ENCODE data around the gene MED27. TPM values are rescaled to one million over a fixed set of nuclear protein-coding genes. Genes with fewer than 3 reads are reported as not detected.

The MED27 gene
- total RNA-seq, 1 donor from 2014 or later = 17.2 TPM

DNA sequence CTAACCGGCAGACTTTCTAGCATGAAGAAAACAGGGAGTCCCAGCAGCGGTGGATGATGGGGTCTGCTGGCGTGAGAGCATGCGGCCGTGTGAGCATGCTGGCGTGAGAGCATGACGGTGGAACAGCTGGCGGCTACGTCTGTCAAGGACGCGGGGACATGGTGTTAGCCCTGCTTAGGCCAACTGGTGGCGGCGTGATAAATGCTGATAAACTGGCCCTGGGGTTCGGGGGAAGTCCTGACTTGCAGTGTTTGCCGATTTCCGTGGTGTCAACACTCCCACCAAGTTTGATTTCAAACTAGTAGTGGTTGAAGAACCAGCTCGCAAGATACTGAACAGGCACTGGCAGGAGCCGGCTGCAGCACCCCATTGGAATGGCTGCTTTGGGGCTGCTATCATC lies 217.4 kb downstream of the MED27 start:
- DNase-seq (ENCODE audit: low read depth, low spot score) = no peak

DNA sequence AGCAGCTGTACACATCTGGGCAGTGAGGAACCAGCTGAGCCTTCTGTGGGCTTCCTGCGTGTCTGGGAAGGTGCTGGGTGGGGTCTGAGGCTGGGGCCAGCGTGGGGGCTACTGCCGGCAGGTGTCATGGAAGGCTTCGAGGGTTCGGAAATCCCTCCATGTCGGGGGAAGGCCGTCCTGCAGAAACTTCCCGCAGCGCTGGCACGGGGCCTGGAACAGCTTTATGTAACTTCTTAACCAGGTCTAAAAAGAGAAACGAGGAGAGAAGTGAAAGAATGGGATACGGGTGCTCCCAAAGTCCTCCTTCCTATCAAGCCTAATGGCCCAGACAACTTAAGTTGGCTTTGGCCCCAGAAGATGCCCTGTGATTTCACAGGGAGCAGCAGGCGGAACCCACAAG lies 219.2 kb downstream of the MED27 start:
- DNase-seq (ENCODE audit: low read depth, low spot score) = no peak

DNA sequence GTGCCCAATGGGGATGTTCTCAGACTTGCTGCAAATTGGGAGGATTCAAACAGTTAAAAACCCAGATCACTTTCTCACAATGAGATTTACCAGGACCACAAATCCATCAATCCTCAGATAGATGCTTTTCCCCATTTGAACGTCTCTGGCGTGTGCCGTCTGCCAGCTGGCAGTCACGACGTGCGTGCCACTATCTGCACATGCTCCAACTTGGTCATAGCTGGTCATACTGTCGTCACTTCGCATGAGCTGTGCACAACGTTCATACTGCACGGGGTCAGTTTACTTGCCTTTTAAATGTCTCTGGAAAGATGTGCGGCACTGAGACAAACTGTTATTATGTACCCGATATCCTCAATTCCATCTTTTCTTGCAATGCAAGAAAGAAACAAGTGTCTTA lies 221.5 kb downstream of the MED27 start:
- DNase-seq (ENCODE audit: low read depth, low spot score) = no peak

DNA sequence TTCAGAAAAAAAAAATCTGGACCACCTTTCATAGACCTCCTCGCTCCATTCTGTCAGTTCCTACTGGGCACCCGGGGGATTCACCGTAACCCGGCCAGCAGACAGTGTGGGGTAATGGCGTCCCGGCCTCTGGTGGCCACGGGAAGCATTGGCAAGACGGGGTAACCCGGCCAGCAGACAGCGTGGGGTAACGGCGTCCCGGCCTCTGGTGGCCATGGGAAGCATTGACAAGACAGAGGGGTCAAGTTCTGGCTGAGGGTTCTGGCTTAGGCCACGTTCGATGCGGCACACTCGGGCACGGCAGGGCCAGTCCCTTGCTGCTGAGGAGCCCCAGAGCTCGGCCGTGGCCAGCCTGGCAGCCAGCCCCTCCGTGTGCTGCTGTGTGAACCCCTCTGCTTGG lies 223.6 kb downstream of the MED27 start:
- DNase-seq (ENCODE audit: low read depth, low spot score) = no peak

DNA sequence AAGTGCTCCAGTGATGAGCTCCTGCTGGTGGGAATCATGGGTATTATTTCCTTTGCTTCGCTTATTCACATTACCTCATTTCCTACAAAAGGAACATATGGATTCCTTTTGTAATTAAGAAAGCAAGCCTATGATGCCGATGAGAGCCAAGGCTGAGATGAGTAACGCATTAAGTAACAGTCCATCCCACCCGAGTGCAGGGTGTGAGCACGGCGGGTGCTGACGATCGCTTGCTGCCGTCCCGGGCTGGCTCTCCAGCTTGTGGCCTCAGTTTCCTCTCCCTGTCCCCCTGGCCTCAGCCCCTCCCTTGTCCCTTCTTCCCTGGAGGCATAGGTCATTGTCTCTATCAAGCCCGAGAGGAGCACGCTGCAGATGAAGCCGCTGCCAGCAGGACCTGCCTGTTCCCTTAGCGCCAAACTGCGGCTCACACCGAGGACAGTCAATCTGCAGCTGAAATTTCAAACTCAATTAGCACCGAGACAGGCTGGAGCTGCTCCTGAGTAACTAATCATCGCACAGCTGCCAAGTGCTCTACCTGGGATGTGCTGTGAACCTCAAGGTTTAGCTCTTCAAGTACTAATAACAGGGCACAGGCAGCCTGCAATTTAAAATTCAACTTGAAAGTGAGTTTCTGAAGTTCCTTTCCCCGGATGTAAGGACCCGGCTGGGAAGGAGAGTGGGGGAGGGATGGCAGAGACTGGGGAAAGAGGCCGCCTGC lies 224.6 kb downstream of the MED27 start:
- DNase-seq (ENCODE audit: low read depth, low spot score) = no peak

DNA sequence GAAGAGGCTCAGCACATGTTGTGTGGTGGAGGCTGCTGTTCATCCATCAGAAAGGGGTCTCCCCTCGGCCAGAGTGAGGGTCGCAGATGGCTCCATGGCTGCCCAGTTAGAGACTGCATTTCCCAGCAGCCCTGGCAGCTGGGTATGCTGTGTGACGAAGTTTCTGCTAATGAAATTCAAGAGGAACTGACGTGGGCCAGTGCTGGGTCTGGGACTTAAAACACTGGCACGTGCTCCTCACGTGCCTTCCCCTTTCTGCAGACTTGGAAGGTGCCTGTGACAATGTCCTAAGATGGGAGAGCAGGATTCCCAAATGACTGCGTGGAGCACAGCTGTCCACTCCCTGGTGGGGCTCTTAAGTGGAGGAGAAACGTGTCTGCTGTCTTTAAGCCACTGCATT lies 225.3 kb downstream of the MED27 start:
- no peak for DNase-seq (ENCODE audit: low read depth, low spot score)

DNA sequence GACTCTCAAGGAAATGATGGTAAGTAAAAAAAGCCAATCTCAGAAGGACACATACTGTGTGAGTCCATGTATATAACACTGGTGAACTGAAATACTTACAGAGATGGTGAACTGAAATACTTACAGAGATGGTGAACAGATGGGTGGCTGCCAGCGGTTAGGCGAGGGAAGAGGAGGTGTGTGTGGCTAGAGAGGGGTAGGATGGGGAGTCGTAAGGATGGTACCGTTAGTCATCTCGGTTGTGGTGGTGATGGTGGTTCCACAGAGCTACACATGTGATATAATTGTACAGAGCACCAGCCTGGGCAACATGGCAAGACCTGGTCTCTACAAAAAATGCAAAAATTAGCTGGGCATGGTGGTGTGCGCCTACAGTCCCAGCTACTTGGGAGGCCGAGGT lies 226.2 kb downstream of the MED27 start:
- DNase-seq (ENCODE audit: low read depth, low spot score) = no peak

DNA sequence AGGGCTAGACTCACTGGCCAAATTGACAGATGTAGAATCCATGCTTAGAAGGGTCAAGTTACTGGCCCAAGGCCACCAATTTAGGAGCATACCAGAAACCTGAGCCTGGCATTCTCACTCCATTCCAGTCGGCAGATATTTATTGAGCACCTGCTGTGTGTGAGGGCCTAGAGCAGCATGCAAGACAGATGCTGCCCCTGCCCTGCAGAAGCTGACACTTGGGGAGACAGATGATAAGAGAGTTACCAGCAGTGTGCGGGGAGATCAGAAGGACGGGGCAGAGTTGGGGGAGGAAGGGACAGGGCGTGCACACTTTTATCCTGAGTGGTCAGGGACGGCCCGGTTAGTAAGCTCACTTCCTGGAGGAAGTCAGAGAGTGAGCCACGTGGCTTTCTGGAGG lies 228.3 kb downstream of the MED27 start:
- no peak for DNase-seq (ENCODE audit: low read depth, low spot score)

DNA sequence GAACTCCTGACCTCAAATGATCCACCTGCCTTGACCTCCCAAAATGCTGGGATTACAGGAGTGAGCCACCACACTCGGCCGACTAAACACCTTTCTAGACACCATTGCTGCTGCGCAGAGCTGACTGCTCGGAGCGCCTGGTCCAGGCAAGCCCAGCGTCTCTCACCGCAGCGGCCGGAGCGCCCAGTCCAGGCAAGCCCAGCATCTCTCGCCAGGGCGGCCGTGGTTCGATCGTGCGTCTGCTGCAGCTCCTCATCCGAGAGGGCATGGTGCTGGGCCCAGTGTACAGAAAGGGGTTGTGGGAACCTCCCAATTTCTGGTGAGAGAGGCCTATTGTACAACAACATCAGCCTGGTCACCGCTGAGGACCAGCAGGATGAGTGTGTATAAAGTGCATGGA lies 230.3 kb downstream of the MED27 start:
- no peak for DNase-seq (ENCODE audit: low read depth, low spot score)

DNA sequence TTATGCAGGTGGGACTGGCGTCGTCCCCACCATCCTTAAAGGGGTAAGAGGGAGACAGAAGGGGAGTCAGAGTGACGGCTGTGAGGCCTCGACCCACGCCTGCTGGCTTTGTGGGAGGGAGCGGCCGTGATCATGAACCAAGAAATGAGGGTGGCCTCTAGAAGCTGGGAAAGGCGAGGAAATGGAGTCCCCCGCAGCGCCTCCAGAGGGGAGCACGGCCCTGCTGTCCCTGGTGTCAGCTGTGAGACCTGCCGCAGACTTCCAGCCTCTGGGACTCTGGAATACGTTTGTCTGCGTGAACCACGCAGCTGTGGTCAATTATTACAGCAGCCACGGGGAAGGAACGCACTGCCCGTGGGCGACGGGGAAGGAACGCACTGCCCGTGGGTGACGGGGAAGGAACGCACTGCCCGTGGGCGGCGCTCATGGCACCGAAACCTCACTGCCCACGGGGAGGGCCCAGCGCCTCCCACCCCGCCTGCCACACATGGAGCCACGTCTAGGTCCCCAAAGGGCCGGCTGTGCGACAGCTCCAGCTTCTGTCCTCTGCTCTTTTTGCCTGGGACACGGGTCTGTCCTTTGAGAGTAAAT lies 231.0 kb downstream of the MED27 start:
- DNase-seq (ENCODE audit: low read depth, low spot score) = no peak

DNA sequence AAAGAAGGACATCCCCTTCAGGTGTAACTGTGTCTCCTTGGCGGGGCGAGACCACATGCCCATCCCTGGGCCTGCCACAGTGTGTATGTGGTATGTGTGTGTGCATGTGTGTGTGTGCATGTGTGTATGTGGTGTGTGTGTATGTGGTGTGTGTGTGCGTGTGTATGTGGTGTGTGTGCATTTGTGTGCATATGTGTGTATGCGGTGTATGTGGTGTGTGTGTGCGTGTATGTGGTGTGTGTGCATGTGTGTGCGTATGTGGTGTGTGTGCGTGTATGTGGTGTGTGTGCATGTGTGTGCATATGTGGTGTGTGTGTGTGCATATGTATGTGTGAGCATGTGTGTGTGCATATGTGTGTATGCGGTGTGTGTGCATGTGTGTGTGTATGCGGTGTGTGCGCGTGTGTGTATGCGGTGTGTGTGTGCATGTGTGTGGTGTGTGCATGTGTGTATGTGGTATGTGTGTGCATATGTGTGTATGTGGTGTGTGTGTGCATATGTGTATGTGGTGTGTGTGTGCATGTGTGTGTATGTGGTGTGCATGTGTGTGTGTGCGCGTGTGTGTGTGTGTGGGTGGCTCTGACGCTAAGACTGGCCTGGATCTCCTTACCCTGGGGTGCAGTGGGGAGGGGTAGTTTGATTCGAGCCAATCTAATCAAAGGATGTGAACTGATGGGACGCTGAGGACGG lies 231.9 kb downstream of the MED27 start:
- no peak for DNase-seq (ENCODE audit: low read depth, low spot score)

DNA sequence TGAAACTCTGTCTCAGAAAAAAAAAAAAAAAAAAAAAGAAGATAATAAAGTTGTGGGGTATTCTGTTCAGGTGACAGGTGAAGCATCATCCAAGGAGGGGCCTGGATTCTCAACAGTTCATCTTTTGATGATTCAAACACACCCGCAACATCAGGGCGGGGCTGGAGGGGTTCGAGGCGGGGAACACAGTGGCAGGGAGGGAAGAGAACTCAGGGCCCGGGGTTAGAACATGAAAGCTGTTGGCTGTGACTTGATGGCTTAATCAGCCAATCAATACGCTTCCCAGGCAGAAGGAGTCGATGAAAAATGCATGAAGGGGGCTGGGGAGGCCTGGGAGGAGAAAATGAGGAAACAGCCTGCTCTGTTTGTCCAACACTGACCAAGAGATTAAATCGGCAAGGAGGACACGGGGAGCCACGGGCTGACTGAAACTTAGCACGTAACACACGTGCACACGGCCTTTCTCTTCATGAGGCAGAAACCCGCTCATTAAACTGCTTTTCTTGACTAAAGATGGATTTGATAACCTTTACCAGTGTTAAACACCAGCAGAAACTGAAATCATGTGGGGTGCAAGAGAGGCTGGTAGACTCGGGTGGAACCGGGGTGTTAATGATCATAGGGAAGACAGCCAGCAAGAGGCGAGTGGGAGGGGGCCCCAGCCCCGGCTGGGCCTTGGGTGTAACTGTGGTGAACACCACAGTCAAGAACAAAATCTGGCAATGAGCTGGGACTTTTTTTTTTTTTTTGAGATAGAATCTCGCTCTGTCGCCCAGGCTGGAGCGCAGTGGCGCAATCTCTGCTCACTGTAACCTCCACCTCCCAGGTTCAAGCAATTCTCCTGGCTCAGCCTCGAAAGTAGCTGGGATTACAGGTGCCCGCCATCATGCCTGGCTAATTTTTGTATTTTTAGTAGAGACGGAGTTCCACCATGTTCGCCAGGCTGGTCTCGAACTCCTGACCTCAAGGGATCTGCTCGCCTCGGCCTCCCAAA lies 234.1 kb downstream of the MED27 start:
- no peak for DNase-seq (ENCODE audit: low read depth, low spot score)

DNA sequence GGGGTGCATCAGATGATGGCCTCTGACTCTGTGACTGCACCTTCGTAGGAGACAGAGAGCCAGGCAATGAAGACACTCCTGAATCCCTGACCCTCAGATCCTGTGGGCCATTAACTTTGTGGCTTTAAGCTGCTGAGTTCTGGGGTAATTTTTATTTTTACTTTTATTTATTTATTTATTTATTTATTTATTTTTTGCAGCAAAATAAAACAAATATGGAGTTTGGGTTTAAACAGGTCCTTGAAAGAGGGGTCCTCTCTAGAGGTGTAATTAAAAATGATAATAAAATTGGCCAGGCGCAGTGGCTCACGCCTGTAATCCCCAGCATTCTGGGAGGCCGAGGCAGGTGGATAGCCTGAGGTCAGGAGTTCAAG lies 234.9 kb downstream of the MED27 start:
- no peak for DNase-seq (ENCODE audit: low read depth, low spot score)

DNA sequence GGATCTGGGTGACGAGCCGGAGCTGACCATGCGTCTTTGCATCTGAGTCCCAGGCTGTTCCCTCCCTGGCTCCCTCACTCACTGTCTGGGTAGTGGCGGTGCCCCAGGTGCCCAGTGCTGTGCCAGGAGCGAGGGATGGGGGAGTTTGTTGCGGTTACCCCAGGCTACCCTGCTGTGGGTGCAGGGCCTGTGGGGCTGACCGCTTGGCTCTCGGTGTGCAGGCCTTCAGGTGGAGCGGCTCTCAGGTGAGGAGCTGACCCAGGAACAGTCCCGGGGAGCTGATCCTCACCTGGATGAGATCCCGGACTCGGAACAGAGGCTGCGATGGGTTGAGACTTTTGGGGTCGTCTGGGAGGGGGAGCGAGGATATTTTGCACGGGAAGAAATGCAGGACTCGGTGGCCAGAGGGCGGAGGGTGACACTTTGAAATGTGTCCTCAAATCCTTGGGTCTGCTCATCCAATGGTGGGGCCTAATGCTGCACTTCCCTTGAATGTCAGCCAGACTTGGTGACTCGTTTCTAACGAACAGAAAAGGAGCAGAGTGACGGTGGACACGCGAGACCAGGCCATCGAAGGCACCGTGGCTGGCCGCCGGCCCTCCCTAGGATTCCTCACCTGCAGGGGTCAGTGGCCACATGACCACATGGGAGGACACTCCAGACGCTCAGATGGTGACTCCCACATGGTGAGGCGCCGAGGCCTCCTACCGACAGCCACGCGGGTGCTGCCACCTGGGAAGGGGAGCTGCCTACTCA lies 235.5 kb downstream of the MED27 start:
- DNase-seq (ENCODE audit: low read depth, low spot score) = no peak

DNA sequence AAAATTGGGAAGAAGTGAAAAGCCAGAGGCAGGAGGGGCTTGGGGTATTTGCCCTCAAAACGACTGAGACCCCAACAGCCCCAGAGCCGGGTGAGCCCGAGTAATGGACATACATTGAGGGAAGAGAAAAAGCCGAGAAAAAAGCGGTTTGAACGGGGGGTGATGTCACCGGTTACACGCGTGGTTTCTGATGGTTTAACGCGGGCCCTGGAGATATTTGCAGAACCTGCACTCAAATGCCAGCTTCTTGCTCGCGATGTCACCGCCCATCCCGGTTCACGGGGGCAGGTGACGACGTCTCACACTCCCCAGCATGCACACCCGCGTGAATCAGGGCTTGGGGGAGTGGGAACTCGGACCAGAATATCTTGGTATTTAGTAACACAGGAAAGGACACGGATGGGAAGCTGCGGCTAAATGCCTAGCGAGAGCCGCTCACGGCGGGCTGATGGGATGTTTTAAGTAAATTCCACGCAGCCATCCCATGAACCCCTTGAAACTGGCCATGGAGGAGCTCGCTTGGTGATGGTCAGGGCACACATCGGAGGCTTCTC lies 237.8 kb downstream of the MED27 start:
- DNase-seq (ENCODE audit: low read depth, low spot score) = no peak

DNA sequence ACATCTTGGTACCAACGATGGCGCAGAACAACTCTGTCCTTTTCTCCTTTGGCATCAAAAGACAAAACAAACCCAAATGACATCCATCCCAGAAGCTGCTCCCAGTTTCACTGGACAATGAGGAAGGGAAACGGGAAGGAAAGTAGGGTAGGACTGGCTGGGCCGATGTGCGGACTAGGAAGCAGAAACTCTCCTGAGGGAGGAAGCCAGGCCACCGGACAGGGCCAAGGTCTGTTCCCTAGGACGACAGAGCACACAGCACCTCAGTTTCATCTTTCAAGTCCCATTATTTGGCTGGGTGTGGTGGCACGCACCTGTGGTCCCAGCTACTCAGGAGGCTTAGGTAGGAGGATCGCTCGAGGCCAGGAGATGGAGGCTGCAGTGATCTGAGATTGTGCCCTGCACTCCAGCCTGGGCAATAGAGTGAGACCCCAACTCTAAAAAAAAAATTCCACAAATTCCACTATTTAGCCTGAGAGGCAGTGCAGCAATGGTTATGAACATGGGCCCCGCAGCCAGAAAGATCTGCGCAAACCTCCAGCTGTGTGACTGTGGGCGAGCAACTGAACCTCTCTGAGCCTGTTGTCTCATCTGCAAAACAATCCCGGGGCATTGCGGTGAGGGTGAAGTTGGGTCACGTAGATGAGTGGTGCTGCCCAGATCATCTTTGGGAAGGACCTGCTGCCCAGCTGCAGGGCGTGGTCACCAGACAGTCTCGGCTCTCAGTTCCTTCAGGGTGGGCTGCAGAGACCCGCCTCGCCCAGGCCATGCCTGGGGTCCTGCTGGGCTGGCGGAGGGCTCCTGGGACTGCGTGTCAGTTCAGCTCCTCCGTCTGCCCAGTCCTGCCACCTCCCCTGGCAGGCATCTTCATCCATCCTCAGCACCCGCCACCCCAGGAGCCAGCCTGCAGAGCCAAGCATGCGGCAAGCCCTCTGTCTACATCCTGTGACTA lies 238.6 kb downstream of the MED27 start:
- DNase-seq (ENCODE audit: low read depth, low spot score) = no peak

DNA sequence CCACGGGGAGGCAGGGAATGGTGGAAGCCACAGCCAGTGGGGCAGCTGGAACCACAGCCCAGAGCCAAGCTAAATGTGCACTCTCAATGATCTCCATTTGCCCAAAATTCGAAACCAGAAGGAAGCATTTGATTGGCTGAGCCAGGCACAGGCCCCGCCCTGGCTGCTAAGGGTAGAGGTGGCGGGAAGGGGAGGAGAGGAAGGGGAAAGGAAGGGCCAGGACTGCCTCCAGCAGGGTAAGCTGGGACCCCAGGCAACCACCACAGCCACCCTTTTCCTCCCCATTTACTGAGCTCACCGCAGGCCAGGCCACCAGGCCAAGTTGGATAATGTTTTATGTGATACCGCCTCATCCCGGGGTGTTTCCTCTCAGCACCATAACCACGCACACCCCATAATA lies 239.4 kb downstream of the MED27 start:
- no peak for DNase-seq (ENCODE audit: low read depth, low spot score)

DNA sequence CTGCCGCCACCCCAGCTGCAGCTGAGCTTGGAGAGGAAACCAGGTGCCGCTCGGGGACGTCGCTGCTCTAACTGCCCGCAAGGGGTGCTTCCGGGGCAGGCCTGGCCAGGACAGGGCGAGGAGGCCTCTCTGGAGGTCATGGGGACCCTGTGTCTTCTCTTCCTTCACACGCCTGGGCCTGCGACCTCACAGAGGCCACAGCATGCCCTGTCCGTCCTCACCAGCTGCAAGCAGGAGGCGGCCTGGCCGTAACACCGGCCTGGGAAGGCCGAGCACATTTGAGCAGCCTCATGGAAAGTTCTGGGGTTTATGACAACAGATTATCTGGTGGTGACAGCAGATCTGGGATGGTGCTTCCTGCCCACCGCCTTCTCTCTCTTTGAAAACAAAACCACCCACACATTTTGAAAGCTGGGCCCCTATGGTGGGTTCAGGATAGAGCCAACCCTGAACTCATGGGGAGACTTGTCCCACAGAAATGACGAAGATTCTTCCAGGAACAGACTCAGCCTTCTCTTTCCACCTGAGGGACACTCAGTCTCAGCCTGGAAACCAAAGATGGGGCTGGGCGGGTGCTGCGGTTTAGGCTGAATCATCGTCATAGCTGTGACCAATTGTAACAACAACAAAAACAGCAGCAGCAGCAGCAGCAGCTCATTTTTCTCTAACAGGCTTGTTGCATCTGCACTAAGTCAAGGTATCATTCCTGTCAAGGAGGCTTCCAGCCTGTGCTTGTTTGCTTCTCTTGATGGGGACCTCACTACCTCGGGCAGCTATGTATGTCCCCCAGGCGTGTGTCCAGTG lies 240.2 kb downstream of the MED27 start:
- no peak for DNase-seq (ENCODE audit: low read depth, low spot score)

All from pulmonary artery endothelial cell (primary cell).